ENCODE data around the gene TAF5L.
A peak's percentile ranks its signal among the peaks of the same experiment; 100 is the strongest.
"Not testable (repeated sequence)": the region's sequence is repeated elsewhere in the genome, so short reads cannot be mapped to it uniquely, and the experiment has no call there.

TAF5L gene

GRCh38 chr1:229599218-229599954, 26.5 kb downstream of the TAF5L start:
- DNase-seq: no peak

DNA sequence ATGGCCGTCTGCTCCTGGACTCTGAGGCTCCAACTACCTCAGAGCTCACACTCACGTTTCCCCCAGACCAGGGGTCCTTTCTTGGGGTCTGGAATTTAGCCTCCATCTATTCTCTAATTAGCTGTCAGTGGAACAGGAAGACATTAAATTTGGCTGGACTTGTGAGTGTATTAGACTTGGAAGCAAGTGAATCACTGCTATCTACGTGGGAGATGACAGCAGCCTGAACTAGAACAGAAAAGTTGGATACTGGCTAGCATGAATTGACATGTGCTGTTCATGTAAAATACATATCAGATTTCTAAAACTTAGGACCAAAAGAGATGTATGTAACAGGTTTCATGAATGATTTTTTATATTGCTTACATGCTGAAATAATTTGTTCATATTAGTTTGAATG, 28.0 kb downstream of the TAF5L start:
- no peak for DNase-seq

DNA sequence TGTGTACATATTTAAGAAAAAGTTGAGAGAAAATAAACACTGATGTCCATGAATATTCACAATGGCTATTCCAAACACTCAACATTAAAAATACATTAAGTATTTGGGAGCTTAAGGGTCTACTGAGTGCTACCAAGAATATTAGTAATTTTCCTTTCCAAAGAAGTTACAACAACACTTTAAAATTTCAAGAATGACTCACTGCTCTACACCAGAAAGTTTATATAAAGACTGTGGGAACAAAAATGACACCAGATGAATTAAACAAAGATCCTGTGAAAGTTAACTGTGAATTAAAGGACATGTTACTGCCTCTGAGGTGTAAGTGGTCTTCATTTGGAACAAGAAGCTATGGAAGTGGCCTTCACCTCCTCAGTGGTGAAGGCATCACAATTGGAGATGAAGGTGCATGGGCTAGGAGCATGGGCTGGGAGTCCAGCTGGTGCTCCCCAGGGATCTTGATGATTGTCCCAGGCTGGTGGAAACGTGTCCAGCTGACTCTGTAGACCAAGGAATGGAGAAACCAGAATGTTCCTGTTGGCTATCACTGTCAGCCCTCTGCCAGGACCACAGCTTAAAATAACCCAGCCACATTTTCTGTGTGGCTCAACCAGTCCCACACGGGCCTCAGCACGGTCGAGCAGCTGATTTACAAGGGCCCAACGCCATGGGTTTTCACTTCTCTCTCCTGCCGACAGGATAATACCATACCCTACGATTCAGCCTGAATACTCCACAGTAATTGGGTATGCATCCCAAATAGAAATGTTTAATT, 28.8 kb downstream of the TAF5L start:
- DNase-seq: peak; percentile 56

- not testable (repeated sequence) for DNase-seq
Measured at GRCh38 chr1:229595876-229596275, 30.0 kb downstream of the TAF5L start.

DNA sequence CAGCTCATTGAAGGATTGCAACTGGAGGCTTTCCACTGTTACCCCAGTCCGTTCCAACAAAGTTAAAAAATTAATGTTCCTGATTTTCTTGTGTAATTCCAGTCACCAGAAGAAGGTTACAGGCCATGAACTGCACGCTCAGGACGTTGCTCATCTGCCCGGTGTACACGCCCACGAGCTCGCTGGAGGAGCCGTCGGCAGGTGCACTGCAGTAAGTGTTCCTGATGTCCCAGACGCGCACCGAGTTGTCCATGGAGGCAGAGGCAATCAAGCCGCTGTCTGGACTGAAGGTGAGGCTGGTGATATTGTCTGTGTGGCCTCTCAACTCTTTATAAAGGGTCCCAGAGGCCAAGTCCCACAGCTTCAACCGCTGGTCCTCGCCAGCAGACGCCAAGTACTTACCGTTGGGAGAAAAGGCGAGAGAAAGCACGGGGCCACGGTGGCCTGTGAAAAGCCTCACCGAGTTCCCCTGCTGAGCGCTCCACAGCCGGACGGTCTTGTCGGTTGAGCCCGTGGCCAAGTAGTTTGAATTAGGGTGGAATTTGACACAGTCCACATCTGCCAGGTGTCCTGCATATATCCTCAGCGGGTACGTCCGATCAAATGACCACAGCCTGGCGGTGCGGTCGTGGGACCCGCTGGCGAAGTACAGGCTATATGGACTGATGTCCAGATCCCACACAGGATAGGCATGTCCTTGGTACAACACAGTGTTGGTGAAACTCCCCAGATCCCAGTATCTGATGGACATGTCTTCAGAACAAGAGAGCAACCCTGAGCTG, 31.5 kb downstream of the TAF5L start:
- DNase-seq: no peak

- no peak for DNase-seq
Measured at GRCh38 chr1:229593800-229594199, 32.1 kb downstream of the TAF5L start.

DNA sequence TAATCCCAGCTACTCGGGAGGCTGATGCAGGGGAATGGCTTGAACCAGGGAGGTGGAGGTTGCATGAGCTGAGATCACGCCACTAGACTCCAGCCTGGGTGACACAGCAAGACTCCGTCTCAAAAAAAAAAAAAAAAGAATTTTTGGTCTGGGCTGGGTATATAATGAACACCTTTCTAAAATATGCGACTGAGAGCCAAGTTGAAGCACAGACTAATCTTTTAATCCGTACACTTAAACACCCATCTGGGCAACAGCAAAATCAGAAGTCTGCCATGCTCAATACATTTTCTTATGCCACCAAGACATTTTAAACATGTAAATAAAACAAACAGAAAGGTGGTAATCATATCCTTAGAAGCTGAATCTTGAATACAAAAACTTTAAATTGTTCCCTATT, 35.8 kb downstream of the TAF5L start:
- DNase-seq: no peak

- no peak for DNase-seq
Measured at GRCh38 chr1:229585338-229585737, 40.6 kb downstream of the TAF5L start.

DNA sequence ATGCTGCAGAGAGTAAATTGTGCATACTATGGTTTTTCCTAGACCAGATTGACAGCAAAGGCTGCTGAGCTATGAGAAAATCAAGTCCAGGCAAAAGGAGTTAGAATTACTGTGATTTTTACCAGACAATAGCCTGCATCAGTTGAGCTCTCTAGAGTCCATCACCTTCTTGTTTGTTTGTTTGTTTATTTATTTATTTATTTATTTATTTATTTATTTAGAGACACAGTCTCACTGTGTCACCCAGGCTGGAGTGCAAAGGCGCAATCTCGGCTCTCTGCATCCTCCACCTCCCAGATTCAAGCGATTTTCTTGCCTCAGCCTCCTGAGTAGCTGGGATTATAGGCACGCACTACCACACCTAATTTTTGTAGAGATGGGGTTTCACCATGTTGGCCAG, 43.2 kb downstream of the TAF5L start:
- DNase-seq: no peak

- DNase-seq: no peak
Measured at GRCh38 chr1:229582011-229582694, 43.8 kb downstream of the TAF5L start.

DNA sequence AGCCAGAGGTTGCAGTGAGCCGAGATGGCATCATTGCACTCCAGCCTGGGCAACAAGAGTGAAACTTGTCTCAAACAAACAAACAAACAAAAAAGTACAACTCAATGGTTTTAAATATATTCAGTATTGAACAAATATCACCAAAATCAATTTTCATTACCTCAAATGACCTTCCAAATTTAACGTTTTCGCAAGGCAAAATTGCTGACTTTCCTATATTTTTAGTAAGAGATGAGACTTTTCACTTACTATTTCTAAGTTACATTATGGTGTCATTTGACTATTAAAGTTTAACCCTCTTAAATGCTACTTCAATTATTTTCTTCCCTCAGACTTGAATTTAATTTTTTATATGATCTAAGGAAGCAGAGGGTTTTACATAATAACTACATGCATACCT, 44.4 kb downstream of the TAF5L start:
- no peak for DNase-seq

DNA sequence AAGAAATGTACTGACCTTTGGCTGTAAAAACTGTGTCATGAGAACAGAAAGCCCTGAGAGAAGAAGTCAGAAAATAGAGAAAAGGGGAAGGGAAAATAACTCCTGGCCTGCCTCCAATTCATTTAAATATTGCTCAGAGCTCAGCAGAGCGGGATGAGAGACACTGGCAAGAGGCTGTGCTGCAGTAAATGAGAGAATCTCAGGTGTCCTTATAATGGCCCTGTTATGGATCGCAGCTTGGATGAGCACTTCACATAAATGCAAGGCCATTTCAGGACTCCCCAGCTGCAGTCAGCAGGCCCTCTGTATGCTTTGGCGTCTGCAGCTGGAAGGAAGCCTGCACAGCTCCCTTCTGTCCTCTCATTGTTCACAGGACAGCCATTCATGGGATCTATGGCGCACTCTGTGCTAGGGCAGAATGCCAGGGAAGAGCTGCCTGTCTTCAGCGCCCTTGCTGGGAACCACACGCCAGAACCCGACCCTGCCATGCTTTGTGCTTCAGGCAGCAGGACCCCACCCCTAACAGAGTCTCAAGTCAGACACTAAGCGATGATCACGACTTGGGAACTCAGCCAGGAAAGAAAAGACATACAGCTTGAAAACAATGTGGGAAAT, 46.8 kb downstream of the TAF5L start:
- DNase-seq: peak; percentile 14

DNA sequence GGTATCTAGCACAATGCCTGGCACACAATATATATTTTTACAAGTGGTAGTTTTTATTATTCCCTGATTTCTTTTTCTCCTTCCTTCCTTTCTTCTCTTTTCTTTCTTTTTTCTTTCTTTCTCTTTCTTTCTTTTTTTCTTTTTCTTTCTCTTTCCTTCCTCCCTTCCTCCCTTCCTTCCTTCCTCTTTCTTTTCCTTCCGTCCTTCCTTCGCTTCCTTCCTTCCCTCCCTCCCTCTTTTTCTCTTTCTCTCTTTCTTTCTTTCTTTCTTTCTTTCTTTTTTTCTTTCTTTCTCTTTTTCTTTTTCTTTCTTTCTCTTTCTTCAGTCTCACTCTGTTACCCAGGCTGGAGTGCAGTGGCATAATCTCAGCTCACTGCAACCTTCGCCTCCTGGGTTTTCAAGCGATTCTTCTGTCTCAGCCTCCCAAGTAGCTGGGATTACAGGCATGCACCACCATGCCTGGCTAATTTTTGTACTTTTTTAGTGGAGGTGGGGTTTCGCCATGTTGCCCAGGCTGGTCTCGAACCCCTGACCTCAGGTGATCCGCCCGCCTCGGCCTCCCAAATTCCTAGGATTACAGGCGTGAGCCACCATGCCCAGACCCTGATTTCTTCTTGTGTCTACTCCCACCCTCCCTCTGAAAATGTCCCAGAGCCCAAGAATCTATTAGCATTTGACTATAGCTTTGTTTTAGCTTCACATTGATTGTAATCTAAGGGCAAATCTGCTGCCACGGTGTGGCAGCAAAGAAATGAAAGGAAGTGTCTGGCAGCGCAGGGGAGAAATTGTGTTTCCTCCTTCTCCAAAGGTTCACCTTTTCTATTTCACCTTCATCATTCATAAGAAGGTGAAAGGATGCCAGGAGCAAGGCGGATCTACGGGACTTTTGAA, 47.5 kb downstream of the TAF5L start:
- DNase-seq: no peak

GRCh38 chr1:229574679-229575442, 51.1 kb downstream of the TAF5L start:
- no peak for DNase-seq

DNA sequence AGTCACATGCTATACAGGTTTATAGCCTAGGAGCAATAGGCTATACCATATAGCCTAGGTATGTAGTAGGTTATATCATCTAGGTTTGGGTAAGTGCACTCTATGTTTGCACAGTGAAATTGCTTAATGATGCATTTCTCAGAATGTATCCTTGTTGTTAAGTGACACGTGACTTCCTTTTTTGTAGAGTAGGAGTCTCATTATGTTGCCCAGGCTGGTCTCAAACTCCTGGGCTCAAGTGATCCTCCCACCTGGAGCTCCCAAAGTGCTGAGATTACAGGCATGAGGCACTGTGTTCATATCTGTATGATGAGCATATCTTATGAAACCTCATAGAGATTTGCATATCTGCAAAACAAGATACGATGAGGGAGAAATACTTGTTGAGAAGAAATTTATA, 53.6 kb downstream of the TAF5L start:
- DNase-seq: no peak

DNA sequence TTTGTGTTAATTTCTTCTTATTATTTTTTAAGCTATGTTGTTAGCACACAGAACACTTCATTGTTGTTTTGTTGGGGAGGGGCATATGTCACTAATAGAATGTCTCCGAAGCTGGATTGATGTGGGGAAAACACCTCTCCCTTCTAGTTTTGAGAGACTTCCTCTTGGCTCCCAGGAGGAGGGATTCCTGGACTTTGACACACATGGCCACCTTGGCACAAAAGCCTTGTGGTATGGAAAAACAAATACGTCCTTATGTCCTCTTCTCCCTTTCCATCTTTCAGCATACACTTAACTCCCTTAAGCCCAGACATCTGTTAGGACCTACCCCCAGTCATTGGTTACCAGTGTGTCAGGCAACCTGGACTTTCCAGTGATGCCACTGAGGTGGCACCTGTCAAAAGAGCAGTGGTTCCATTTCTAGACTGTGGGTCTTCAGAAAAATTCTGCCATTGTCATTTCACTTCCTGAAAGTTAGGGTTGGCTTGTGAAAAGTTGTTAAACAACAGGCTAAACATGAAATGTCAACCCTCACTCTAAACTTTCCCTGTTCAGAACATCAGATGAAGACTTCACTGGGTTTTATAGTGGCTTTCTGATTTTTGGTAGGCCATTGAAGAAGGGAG, 54.9 kb downstream of the TAF5L start:
- DNase-seq: no peak

DNA sequence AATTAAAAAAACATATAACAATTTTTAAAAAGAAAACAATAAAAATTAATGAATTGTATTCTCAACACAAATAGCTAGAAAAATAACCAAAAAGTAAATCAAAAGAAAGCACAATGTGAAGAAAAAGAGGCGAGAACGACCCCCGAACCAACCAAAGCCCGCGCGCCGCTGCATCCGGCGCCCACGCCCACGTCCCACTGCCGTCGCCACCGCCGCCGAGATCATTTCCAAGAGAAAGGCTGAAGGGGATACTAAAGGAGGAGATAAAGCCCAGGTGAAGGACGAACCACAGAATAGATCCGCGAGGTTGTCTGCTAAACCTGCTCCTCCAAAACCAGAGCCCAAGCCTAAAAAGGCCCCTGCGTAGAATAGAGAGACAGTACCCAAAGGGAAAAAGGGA, 55.6 kb downstream of the TAF5L start:
- no peak for DNase-seq

GRCh38 chr1:229567109-229567868, 58.6 kb downstream of the TAF5L start:
- no peak for DNase-seq

GRCh38 chr1:229563701-229564100, 62.2 kb downstream of the TAF5L start:
- DNase-seq: peak; percentile 36

Measured in fibroblast of skin of right quadriceps (primary cell).